Activated CD4-positive, alpha-beta T cell treated with anti-CD3 and anti-CD28 coated beads, Interleukin-2, amount 50 U/mL, for 16 hours (primary cell): ENCODE measurements around the gene TNFSF8.

ENCODE experiments used
- DNase-seq: peaks from one replicate; pipeline ENCODE4 v3.0.0-alpha.2; 2020

TNFSF8 gene

DNA sequence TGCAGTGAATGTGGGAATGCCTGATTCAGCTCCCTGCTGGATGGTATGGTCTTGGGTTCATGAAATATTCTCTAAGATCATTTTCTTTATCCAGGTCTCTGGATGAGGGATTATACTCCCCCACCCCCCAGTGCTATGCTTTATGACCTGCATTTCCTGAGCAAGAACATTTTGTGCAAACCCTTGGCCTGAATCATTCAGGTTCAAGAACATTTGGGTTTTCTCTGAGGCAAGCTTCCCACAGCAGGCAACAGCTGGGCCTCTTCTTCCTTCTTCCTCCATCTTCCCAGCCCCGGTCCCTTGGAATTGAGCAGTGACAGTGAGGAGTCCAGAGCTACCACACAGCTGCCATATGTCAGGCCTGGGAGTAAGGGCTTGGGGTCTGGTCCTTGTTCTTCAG is 65.9 kb downstream of the TNFSF8 start:
- no peak for DNase-seq

GRCh38 chr9:114861922-114862605 is 68.3 kb downstream of the TNFSF8 start:
- no peak for DNase-seq

GRCh38 chr9:114861273-114861672 is 69.1 kb downstream of the TNFSF8 start:
- no peak for DNase-seq

GRCh38 chr9:114860187-114860586 is 70.2 kb downstream of the TNFSF8 start:
- peak; percentile 14 for DNase-seq

DNA sequence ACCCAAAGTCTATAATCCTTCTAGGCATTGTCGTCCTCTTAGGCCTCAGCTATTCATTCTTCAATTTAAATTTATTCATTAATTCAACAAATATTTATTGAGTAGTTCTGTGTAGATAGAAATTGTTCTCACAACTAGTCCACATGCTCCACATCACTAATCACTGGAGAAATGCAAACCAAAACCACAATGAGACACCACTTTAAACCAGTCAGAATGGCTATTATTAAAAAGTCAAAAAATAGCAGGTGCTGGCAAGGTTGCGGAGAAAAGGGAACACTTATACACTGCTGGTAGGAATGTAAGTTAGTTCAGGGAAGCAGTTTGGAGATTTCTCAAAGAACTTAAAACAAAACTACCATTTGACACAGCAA is 73.5 kb downstream of the TNFSF8 start:
- DNase-seq, result no peak

- DNase-seq, result no peak
These were observed 74.0 kb downstream of the TNFSF8 start for GRCh38 chr9:114856215-114856941.

DNA sequence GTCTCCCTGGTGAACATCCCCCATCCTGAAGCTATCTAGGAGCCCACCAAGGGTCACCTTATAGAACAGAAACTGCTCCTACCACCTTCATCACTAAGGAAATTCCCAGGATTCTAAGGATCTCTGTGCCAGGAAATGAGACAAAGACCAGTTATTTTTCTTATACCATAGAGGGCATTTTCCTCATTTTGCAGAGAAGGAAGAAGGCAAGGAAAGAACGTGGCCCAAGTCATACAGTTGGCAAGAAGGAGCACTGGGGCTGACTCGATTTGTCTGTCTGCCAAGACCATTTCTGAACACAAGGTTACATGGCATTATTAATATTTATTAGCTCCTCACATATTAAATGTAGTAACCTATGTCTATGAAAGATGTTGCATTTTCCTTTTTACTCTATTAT is 74.9 kb downstream of the TNFSF8 start:
- DNase-seq, result no peak

- no peak for DNase-seq
These were observed 75.5 kb downstream of the TNFSF8 start for GRCh38 chr9:114854736-114855355.

- no peak for DNase-seq
These were observed 77.1 kb downstream of the TNFSF8 start for GRCh38 chr9:114853071-114853855.

GRCh38 chr9:114852050-114852594 is 78.3 kb downstream of the TNFSF8 start:
- DNase-seq, result no peak

DNA sequence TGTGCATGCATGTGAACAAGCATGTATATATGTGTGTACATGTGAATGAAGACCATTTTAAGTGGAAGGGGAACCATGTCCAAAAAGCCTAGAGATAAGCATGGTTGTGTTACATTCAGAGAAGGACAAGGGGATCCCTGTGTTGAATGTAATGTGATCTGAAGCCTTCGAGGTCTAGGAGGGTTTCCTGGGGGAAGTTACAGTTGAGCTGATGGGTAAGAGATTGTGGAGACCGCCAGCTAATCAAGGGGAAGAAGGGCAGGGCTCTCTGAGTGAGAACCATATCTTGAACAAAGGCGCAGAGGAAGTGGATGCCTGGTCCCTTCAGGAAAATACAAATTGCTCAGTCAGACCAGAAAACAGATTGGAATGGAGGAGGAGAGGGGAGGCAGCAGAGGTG is 79.1 kb downstream of the TNFSF8 start:
- no peak for DNase-seq
